Keratinocyte (primary cell): ENCODE results near the gene NRG2. TPM values are rescaled to one million over a fixed set of nuclear protein-coding genes. Genes with fewer than 3 reads are reported as not detected.

Experiments used
- DNase-seq: peaks from one replicate; pipeline ENCODE4 v3.0.0-alpha.2; 2011; ENCODE audit warnings: low read depth, missing footprints, low spot score
- FAIRE-seq: peaks from 2 replicates; lab custom pipeline; 2011; peaks lifted over from hg19 to GRCh38; lab: Jason Lieb, UNC
- H2AFZ ChIP-seq: 2 replicates; pipeline ENCODE4 v1.6.0; 2012; ENCODE audit warnings: low read length, control low read depth, inconsistent platforms; ENCODE audit not compliant: control insufficient read depth
- H3K27ac ChIP-seq: 2 replicates; pipeline ENCODE4 v1.5.1; 2011; ENCODE audit warnings: low read length; ENCODE audit not compliant: control insufficient read depth, insufficient read depth
- H3K27me3 ChIP-seq: 3 replicates; pipeline ENCODE4 v1.6.0; 2011; ENCODE audit warnings: low read length; ENCODE audit not compliant: control insufficient read depth, insufficient read depth; ENCODE audit errors: extremely low read depth
- H3K36me3 ChIP-seq, 2 experiments: 2 replicates in 1 of 2; 3 replicates in 1 of 2; pipeline ENCODE4 v1.5.1; 2011; ENCODE audit warnings: low read length in 2 of 2, mild to moderate bottlenecking in 1 of 2; ENCODE audit not compliant: control insufficient read depth in 2 of 2, insufficient read depth in 2 of 2; ENCODE audit errors: extremely low read depth in 1 of 2
- H3K4me1 ChIP-seq: 3 replicates; pipeline ENCODE4 v1.5.1; 2011; ENCODE audit warnings: low read length; ENCODE audit not compliant: control insufficient read depth, insufficient read depth; ENCODE audit errors: extremely low read depth
- H3K4me2 ChIP-seq: 3 replicates; pipeline ENCODE4 v1.6.0; 2011; ENCODE audit warnings: low read depth, low read length; ENCODE audit not compliant: control insufficient read depth, insufficient read depth; ENCODE audit errors: extremely low read depth
- H3K4me3 ChIP-seq, 3 experiments: fragments of 200-600 bp in 1 of 3; sonication (generic) in 1 of 3; 2 replicates in 2 of 3; 3 replicates in 1 of 3; pipeline ENCODE4 v1.5.1; 2011 to 2016; ENCODE audit warnings: low read length in 3 of 3, mild to moderate bottlenecking in 3 of 3, control low read depth in 2 of 3, inconsistent platforms in 1 of 3, low read depth in 1 of 3, mixed read lengths in 1 of 3, mixed run types in 1 of 3, moderate library complexity in 1 of 3; ENCODE audit not compliant: control insufficient read depth in 2 of 3, insufficient read depth in 2 of 3; ENCODE audit errors: extremely low read depth in 1 of 3
- H3K79me2 ChIP-seq: 2 replicates; pipeline ENCODE4 v1.6.0; 2012; ENCODE audit warnings: low read length; ENCODE audit not compliant: control insufficient read depth, insufficient read depth
- H3K9ac ChIP-seq: 3 replicates; pipeline ENCODE4 v1.6.0; 2011; ENCODE audit warnings: low read length; ENCODE audit not compliant: control insufficient read depth, insufficient read depth; ENCODE audit errors: extremely low read depth
- H3K9me1 ChIP-seq: 3 replicates; pipeline ENCODE4 v1.6.0; 2011; ENCODE audit warnings: low read length; ENCODE audit not compliant: control insufficient read depth, insufficient read depth; ENCODE audit errors: extremely low read depth
- H3K9me3 ChIP-seq: 2 replicates; pipeline ENCODE4 v1.5.1; 2012; ENCODE audit warnings: low read depth, low read length; ENCODE audit not compliant: control insufficient read depth
- H4K20me1 ChIP-seq: 3 replicates; pipeline ENCODE4 v1.6.0; 2011; ENCODE audit warnings: low read length; ENCODE audit not compliant: control insufficient read depth, insufficient read depth; ENCODE audit errors: extremely low read depth
- CTCF ChIP-seq, 3 experiments: IDR thresholded peaks in 1 of 3; conservative IDR thresholded peaks in 1 of 3; optimal IDR thresholded peaks in 1 of 3; 2 replicates in 2 of 3; 3 replicates in 1 of 3; pipeline versions ENCODE3 to v1.5.1; 2011; ENCODE audit warnings: low read length in 3 of 3, mild to moderate bottlenecking in 3 of 3, moderate library complexity in 2 of 3, control low read depth in 1 of 3, inconsistent platforms in 1 of 3; ENCODE audit not compliant: insufficient read depth in 2 of 3; ENCODE audit errors: extremely low read depth in 1 of 3
- EZH2 ChIP-seq: IDR thresholded peaks from one replicate; pipeline ENCODE4 v1.6.1; 2012; ENCODE audit warnings: inconsistent platforms, mild to moderate bottlenecking, low read length, moderate library complexity
- dilution Hi-C: fragments of 300-500 bp; cut with MboI; formaldehyde crosslinking; loops from one replicate; pipeline ENCODE4 v1.7.0; 2020; ENCODE audit warnings: low sequenced_read_pairs; ENCODE audit not compliant: extremely low pct_ligation_motif_present
- polyA plus RNA-seq, 5 experiments: library from polyadenylated mRNA; depleted of rRNA in 3 of 5; stranded (reverse) in 3 of 5; stranded (forward) in 1 of 5; unstranded in 1 of 5; fragments of >200 nt; gene quantifications; 1 replicate in 1 of 5; 2 replicates in 3 of 5; 3 replicates in 1 of 5; pipeline versions ENCODE4 v1.2.1 to v1.2.3, GENCODE V29; 2011 to 2012; ENCODE audit warnings: missing spikeins in 2 of 5, low read depth in 1 of 5, low replicate concordance in 1 of 5

Gene NRG2
- polyA plus RNA-seq, 1 donor (not counting 4 experiments of a cell fraction or from before 2014, with no cell fraction given), result 0.13 TPM

GRCh38 chr5:140011297-140011802 is 31.7 kb downstream of the NRG2 start:
- TF ChIP-seq CTCF (optimal IDR thresholded peaks at IDR 0.05 in 1 of 3, IDR thresholded peaks at IDR 0.05 in 1 of 3, conservative IDR thresholded peaks at IDR 0.05 in 1 of 3; ENCODE audit: extremely low read depth in 1 of 3, insufficient read depth in 2 of 3, low read length in 3 of 3) (no peak), EZH2 (no peak)
- H3K27me3 ChIP-seq, result peaks cover 7% of the 10 kb centered on the region
- H3K36me3 ChIP-seq, result no peaks in the 10 kb centered on the region
- H3K9me3 ChIP-seq, result no peaks in the 10 kb centered on the region
- H3K27ac ChIP-seq, result no peak overlapping the region
- no peaks in the 10 kb centered on the region for H3K79me2 ChIP-seq
- no peak overlapping the region for H3K4me2 ChIP-seq
- DNase-seq (no peak), FAIRE-seq (no peak)
- dilution Hi-C loops, result no loop called here
- no peaks in the 10 kb centered on the region for H3K4me1 ChIP-seq
- H3K4me3 ChIP-seq, result no peak overlapping the region
- H4K20me1 ChIP-seq, result no peaks in the 10 kb centered on the region
- no peak overlapping the region for H3K9ac ChIP-seq
- no peak overlapping the region for H2AFZ ChIP-seq
- H3K9me1 ChIP-seq, result no peaks in the 10 kb centered on the region

- no peak overlapping the region for H3K9ac ChIP-seq
- H3K9me3 ChIP-seq, result no peaks in the 10 kb centered on the region
- H3K27ac ChIP-seq, result no peak overlapping the region
- no peaks in the 10 kb centered on the region for H3K36me3 ChIP-seq
- H3K4me2 ChIP-seq, result no peak overlapping the region
- no peak overlapping the region for H2AFZ ChIP-seq
- H3K9me1 ChIP-seq, result no peaks in the 10 kb centered on the region
- H3K4me3 ChIP-seq, result no peak overlapping the region
- FAIRE-seq (no peak), DNase-seq (no peak)
- no peaks in the 10 kb centered on the region for H3K4me1 ChIP-seq
- no peak for TF ChIP-seq EZH2
- no peaks in the 10 kb centered on the region for H3K79me2 ChIP-seq
- dilution Hi-C loops, result no loop called here
- peaks cover 7% of the 10 kb centered on the region for H3K27me3 ChIP-seq
- H4K20me1 ChIP-seq, result no peaks in the 10 kb centered on the region
These were observed 32.3 kb downstream of the NRG2 start for GRCh38 chr5:140010798-140011197.

- no peak overlapping the region for H3K4me2 ChIP-seq
- peaks cover 20% of the 10 kb centered on the region for H3K27me3 ChIP-seq
- H3K79me2 ChIP-seq, result no peaks in the 10 kb centered on the region
- H3K4me1 ChIP-seq, result no peaks in the 10 kb centered on the region
- FAIRE-seq (no peak), DNase-seq (no peak)
- dilution Hi-C loops, result no loop called here
- no peak overlapping the region for H2AFZ ChIP-seq
- H4K20me1 ChIP-seq, result no peaks in the 10 kb centered on the region
- H3K27ac ChIP-seq, result no peak overlapping the region
- H3K9ac ChIP-seq, result no peak overlapping the region
- no peak overlapping the region for H3K4me3 ChIP-seq
- TF ChIP-seq CTCF (optimal IDR thresholded peaks at IDR 0.05 in 1 of 3, IDR thresholded peaks at IDR 0.05 in 1 of 3, conservative IDR thresholded peaks at IDR 0.05 in 1 of 3; ENCODE audit: extremely low read depth in 1 of 3, insufficient read depth in 2 of 3, low read length in 3 of 3) (no peak), EZH2 (no peak)
- H3K9me3 ChIP-seq, result no peaks in the 10 kb centered on the region
- no peaks in the 10 kb centered on the region for H3K9me1 ChIP-seq
- no peaks in the 10 kb centered on the region for H3K36me3 ChIP-seq
These were observed 35.8 kb downstream of the NRG2 start for GRCh38 chr5:140007311-140007710.
